ENCODE measurements around the gene ADAM30. TPM values are rescaled to one million over a fixed set of nuclear protein-coding genes. Genes with fewer than 3 reads are reported as not detected.

The ADAM30 gene
- total and polyA plus RNA-seq, 9 donors: not detected

DNA sequence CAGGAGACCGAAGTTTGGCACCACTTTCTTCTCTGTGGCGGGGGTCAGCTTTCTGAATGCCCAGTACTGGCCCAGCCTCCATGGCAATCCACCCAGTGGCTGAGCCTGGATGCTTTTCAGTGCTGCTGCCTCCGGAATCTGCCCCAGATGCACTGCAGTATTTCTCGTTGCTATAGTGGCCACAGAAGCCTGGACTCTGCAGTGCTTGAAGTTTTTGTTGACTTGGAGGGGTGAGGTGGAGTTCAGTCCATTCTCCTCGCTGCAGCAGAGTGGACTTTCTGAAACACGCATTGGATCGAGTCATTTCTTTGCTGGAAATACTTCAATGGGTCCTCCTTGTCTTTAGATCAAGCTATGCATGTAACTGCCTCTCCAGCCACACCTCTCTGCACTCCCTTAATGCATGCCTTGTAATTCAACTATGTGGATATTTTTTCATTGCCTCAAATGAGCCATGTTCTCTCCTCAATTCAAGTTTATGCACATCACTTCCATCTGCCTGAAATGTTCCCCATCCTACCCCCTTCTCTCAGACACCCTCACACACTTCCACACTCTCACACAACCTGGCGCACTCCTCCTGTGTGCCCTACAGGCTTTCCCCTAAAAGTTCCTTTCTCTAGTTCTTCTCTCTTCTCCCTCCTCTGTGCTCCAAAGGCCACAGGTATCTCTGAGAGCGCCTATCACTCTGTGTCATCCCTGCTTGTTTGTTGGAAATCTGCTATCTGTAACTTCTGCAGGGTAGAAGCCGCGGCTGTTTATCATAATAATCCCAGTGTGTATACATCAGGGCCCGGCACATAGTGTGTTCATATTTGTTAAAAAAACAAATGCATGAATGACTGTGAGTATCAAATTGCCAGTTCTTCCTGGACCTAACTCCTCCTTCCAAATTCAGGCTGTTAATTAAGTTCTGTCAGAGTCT, 16.5 kb downstream of the ADAM30 start:
- H3K4me3 ChIP-seq (ENCODE audit: low read length): no peak overlapping the region
- DNase-seq: no peak
- no peaks in the 10 kb centered on the region for H3K36me3 ChIP-seq (ENCODE audit: control insufficient read depth, insufficient read depth, low read length)
- peaks cover 2% of the 10 kb centered on the region for H3K9me3 ChIP-seq (replicated peaks; ENCODE audit: control insufficient read depth, low read depth, low read length)
- WGBS (ENCODE audit: insufficient coverage): 85% methylated on average over 5 of the region's 12 CpGs
- H3K27ac ChIP-seq (ENCODE audit: low read length): no peak overlapping the region
- H3K4me1 ChIP-seq (ENCODE audit: control insufficient read depth, insufficient read depth, low read length): no peaks in the 10 kb centered on the region
- no peaks in the 10 kb centered on the region for H3K27me3 ChIP-seq (ENCODE audit: control insufficient read depth, insufficient read depth, low read length)

DNA sequence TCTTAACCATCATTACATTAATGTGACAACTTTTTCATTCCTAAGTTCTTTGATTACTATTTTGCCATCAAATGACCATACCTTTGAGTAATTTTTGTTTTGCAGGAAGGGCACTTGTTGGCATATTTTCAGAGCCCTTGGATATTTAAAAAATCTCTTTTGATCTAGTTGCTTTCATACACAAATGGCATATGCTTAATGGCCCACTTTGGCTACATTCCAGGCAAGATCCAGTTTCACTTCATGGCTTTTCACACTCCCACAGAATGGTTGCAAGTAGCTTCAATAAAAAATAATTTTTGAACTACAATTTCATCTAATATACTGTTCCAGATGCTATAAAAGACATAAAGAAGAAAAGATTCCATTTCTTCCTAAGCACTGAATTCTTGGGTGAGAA, 18.1 kb downstream of the ADAM30 start:
- peaks cover 2% of the 10 kb centered on the region for H3K9me3 ChIP-seq (replicated peaks; ENCODE audit: control insufficient read depth, low read depth, low read length)
- H3K27ac ChIP-seq (ENCODE audit: low read length): no peak overlapping the region
- DNase-seq: peak; percentile 40
- peaks cover 8% of the 10 kb centered on the region for H3K4me1 ChIP-seq (ENCODE audit: control insufficient read depth, insufficient read depth, low read length)
- no peaks in the 10 kb centered on the region for H3K27me3 ChIP-seq (ENCODE audit: control insufficient read depth, insufficient read depth, low read length)
- no peaks in the 10 kb centered on the region for H3K36me3 ChIP-seq (ENCODE audit: control insufficient read depth, insufficient read depth, low read length)
- no peak overlapping the region for H3K4me3 ChIP-seq (ENCODE audit: low read length)

DNA sequence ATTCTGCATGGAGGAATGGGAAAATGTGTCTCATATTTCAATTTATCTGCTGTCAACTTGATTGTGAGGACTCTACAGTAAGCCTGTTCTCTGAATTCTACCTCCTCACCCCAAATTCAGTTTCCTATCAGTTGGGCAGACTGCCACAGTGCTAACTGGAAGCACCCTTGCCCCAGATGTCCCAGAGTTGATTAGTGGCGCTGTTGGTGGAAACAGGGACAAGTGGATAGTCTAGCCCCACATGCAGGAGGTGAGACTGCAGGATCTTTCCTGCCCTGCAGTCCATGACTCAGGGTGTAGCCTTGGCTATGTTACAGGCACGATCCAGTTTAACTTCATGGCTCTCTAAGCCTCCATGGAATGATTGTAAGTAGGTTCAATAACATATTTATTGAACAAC, 22.1 kb downstream of the ADAM30 start:
- no peaks in the 10 kb centered on the region for H3K27me3 ChIP-seq (ENCODE audit: control insufficient read depth, insufficient read depth, low read length)
- H3K36me3 ChIP-seq (ENCODE audit: control insufficient read depth, insufficient read depth, low read length): no peaks in the 10 kb centered on the region
- DNase-seq: no peak
- no peak overlapping the region for H3K27ac ChIP-seq (ENCODE audit: low read length)
- peaks cover 20% of the 10 kb centered on the region for H3K4me1 ChIP-seq (ENCODE audit: control insufficient read depth, insufficient read depth, low read length)
- WGBS (ENCODE audit: insufficient coverage): no CpG with 5 or more reads among the region's 2 CpGs
- H3K9me3 ChIP-seq (replicated peaks; ENCODE audit: control insufficient read depth, low read depth, low read length): peaks cover 2% of the 10 kb centered on the region
- H3K4me3 ChIP-seq (ENCODE audit: low read length): no peak overlapping the region

DNA sequence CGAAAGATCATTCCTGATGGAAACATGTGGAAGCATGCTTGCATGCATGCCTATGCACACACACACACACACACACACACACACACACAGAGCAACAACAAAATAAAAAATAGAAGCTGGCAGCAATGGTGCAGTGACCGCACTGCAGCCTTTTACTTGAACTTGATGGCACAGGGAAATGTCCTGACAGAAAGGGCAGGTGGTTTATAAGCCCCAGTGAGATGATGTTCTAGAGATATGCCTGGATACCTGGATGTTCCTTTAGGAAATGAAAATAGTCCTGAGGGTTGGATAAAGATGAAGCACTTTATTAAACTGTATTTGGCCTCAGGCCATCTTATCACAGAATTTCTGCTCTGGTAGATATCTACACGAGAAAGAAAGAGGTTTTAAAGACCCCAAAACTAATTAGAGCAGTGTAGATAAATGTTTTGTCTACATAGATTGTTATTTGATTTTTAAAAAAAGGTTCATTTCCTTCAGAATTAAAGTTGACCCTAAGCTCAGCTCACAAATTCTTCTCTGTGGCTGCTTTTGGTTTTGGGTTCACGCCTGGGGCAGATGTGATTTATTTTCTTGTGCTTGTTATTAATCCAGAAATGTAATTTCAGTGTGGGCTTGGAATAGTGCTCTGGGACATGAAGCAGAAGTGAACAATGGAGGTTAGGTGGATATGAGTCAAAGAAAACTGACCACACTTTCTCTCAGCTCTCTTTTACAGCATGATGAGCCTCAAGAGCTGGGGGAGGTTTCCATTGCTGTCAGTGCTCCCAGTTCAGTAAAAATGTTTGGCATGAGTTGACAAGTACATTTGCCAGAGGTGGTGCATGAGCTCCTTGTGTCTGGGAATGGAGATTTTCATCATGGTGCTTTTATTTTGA, 22.9 kb downstream of the ADAM30 start:
- peaks cover 2% of the 10 kb centered on the region for H3K9me3 ChIP-seq (replicated peaks; ENCODE audit: control insufficient read depth, low read depth, low read length)
- no peaks in the 10 kb centered on the region for H3K27me3 ChIP-seq (ENCODE audit: control insufficient read depth, insufficient read depth, low read length)
- 79% methylated on average over 1 of the region's 4 CpGs for WGBS (ENCODE audit: insufficient coverage)
- H3K36me3 ChIP-seq (ENCODE audit: control insufficient read depth, insufficient read depth, low read length): no peaks in the 10 kb centered on the region
- H3K27ac ChIP-seq (ENCODE audit: low read length): peak overlapping the region; percentile 50
- H3K4me1 ChIP-seq (ENCODE audit: control insufficient read depth, insufficient read depth, low read length): peaks cover 20% of the 10 kb centered on the region
- H3K4me3 ChIP-seq (ENCODE audit: low read length): no peak overlapping the region
- peak; percentile 94 for DNase-seq

DNA sequence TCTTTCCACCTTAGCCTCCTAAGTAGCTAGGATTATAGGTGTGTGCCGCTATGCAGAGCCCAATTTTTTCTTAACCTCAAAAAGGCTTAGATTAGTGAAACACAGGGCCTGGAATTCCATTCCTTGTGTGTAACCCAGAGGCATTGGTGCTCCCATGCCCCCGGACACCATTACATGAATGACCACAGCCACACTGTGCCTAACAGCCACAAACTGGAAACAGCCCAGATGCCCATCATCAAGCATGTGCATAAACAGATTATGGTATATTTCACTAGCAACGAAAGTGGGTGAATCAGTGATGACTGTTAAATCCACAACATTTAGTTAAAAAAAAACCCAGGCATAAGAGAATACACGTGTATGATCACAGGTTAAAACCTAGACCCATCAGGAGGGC, 24.4 kb downstream of the ADAM30 start:
- H3K27ac ChIP-seq (ENCODE audit: low read length): no peak overlapping the region
- H3K4me3 ChIP-seq (ENCODE audit: low read length): no peak overlapping the region
- DNase-seq: no peak
- H3K36me3 ChIP-seq (ENCODE audit: control insufficient read depth, insufficient read depth, low read length): no peaks in the 10 kb centered on the region
- H3K9me3 ChIP-seq (replicated peaks; ENCODE audit: control insufficient read depth, low read depth, low read length): peaks cover 2% of the 10 kb centered on the region
- H3K27me3 ChIP-seq (ENCODE audit: control insufficient read depth, insufficient read depth, low read length): no peaks in the 10 kb centered on the region
- peaks cover 20% of the 10 kb centered on the region for H3K4me1 ChIP-seq (ENCODE audit: control insufficient read depth, insufficient read depth, low read length)
- WGBS (ENCODE audit: insufficient coverage): 60% methylated on average over 1 of the region's 4 CpGs

DNA sequence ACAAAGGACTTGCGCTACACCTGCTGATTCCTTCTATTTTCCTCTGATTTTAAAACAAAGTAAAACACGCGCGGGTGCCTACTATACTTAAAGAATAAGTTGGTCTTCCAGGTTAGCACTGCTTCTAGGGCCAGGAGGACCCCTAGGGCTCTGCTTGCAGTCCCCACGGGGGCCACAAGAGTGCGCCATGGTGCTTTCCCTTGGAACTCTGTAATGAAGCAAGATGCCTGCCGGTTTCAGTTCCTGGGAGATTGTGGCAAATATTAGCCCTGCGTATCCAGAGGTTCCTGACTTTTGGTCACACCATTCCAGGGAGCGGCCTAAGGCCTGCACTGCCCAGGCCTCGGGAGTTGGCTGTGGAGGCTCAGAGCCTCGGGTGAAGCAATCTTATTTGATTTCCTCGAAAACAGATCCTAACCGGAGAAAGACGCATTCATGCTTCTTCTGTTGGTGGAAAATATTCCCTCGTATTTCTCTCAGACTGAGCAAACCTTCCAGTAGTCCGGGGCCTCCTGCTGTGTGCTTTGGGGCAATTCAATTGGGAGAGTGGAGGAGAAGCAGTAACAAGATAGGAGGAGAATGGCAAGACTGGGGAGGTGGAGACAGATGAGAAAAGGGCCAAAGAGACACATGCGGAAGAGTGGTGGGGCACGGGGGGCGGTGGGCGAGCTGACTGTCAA, 25.3 kb downstream of the ADAM30 start:
- no peak overlapping the region for H3K27ac ChIP-seq (ENCODE audit: low read length)

DNA sequence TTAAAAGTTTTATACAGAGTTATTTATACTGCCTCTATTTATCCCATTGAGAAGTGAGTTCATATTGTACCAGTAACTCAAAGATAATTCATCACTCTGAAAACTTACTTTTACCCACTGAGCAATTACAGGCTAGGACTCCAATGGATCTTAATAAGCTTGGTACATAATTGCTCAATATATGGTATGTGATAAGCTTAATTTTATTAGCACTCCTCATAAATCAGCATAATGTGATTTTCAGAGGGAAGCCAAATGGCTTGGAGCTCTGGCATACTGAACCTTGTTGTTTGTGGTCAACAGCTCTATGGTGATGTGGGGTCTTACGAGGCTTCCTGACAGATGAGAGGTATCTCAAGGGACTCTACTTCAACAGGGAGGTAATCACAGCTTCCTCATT, 26.3 kb downstream of the ADAM30 start:
- no CpG with 5 or more reads among the region's 1 CpG for WGBS (ENCODE audit: insufficient coverage)
- no peak for DNase-seq

More for the DNA sequence above, 25.3 kb downstream of the ADAM30 start:
- 57% methylated on average over 16 of the region's 20 CpGs for WGBS (ENCODE audit: insufficient coverage)
- peak; percentile 83 for DNase-seq
- H3K36me3 ChIP-seq (ENCODE audit: control insufficient read depth, insufficient read depth, low read length): no peaks in the 10 kb centered on the region
- H3K9me3 ChIP-seq (replicated peaks; ENCODE audit: control insufficient read depth, low read depth, low read length): peaks cover 2% of the 10 kb centered on the region
- no peak overlapping the region for H3K4me3 ChIP-seq (ENCODE audit: low read length)
- peaks cover 20% of the 10 kb centered on the region for H3K4me1 ChIP-seq (ENCODE audit: control insufficient read depth, insufficient read depth, low read length)
- no peaks in the 10 kb centered on the region for H3K27me3 ChIP-seq (ENCODE audit: control insufficient read depth, insufficient read depth, low read length)

DNA sequence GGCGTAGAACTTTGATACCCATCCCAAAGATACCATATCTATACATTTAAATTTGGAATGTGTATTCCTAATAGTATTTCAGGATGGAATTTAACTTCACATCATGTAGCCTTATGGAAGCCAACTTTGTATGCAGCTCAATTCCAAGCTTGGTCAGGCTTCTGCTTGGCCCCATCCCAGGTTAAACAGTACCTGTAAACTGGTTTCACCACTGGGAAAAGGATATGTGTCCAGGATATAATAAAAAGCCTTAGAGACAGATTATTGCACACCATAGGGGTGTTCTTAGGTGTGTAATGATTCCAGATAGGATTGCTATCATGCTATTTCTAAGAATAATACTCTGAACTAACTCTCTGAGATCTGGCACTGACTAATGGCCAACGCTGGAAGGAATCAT, 28.1 kb downstream of the ADAM30 start:
- no peak overlapping the region for H3K27ac ChIP-seq (ENCODE audit: low read length)
- H3K4me3 ChIP-seq (ENCODE audit: low read length): no peak overlapping the region
- no peaks in the 10 kb centered on the region for H3K9me3 ChIP-seq (replicated peaks; ENCODE audit: control insufficient read depth, low read depth, low read length)
- no peaks in the 10 kb centered on the region for H3K36me3 ChIP-seq (ENCODE audit: control insufficient read depth, insufficient read depth, low read length)
- no peaks in the 10 kb centered on the region for H3K27me3 ChIP-seq (ENCODE audit: control insufficient read depth, insufficient read depth, low read length)
- no peak for DNase-seq
- no CpG with 5 or more reads among the region's 2 CpGs for WGBS (ENCODE audit: insufficient coverage)
- peaks cover 12% of the 10 kb centered on the region for H3K4me1 ChIP-seq (ENCODE audit: control insufficient read depth, insufficient read depth, low read length)

More for the DNA sequence above, 26.3 kb downstream of the ADAM30 start:
- Histone ChIP-seq H3K27ac (ENCODE audit: low read length) (no peak overlapping the region), H3K27me3 (ENCODE audit: control insufficient read depth, insufficient read depth, low read length) (no peaks in the 10 kb centered on the region), H3K9me3 (replicated peaks; ENCODE audit: control insufficient read depth, low read depth, low read length) (peaks cover 2% of the 10 kb centered on the region), H3K4me1 (ENCODE audit: control insufficient read depth, insufficient read depth, low read length) (peaks cover 20% of the 10 kb centered on the region), H3K4me3 (ENCODE audit: low read length) (no peak overlapping the region), H3K36me3 (ENCODE audit: control insufficient read depth, insufficient read depth, low read length) (no peaks in the 10 kb centered on the region)

DNA sequence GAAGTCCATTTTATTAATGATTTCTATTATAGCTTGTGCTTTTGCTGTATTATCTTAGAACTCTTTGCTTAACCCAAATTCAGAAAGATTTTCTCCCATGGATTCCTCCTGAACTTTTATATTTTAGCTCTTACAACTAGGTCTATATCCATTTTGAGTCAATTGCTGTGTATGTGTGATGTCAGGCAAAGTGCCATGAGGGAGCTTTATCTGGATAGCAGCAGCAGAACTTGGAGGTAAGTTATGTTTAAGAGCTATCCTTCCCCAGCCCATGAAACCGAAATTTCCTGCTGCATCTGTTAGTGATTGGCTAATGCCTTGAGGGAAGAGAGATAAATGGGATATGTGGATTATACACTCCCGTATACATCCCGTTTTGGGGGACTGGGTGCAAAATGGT, 29.9 kb downstream of the ADAM30 start:
- Histone ChIP-seq H3K27ac (ENCODE audit: low read length) (no peak overlapping the region), H3K9me3 (replicated peaks; ENCODE audit: control insufficient read depth, low read depth, low read length) (no peaks in the 10 kb centered on the region), H3K36me3 (ENCODE audit: control insufficient read depth, insufficient read depth, low read length) (no peaks in the 10 kb centered on the region), H3K4me1 (ENCODE audit: control insufficient read depth, insufficient read depth, low read length) (peaks cover 5% of the 10 kb centered on the region), H3K27me3 (ENCODE audit: control insufficient read depth, insufficient read depth, low read length) (no peaks in the 10 kb centered on the region), H3K4me3 (ENCODE audit: low read length) (no peak overlapping the region)
- no CpG with 5 or more reads among the region's 3 CpGs for WGBS (ENCODE audit: insufficient coverage)
- DNase-seq: peak; percentile 48

DNA sequence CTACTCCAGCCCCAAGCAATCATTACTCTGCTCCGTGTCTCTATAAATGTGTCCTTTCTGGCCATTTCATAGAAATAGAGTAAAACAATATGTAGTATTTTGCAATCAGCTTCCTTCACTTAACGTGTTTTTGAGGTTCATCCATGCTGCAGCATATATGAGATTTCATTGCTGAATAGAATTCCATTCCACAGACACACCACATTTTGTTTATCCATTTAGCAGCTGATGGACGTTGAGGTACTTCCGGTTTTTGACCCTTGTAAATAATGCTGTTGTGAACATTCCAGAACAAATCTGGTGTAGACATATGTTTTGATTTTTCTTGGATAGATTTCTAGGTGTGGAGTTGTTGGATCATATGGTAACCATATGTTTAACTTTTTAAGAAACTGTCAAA, 30.7 kb downstream of the ADAM30 start:
- no CpG with 5 or more reads among the region's 4 CpGs for WGBS (ENCODE audit: insufficient coverage)
- DNase-seq: peak; percentile 29
- Histone ChIP-seq H3K4me1 (ENCODE audit: control insufficient read depth, insufficient read depth, low read length) (peaks cover 2% of the 10 kb centered on the region), H3K27ac (ENCODE audit: low read length) (no peak overlapping the region), H3K9me3 (replicated peaks; ENCODE audit: control insufficient read depth, low read depth, low read length) (no peaks in the 10 kb centered on the region), H3K27me3 (ENCODE audit: control insufficient read depth, insufficient read depth, low read length) (no peaks in the 10 kb centered on the region), H3K36me3 (ENCODE audit: control insufficient read depth, insufficient read depth, low read length) (no peaks in the 10 kb centered on the region), H3K4me3 (ENCODE audit: low read length) (no peak overlapping the region)

Data from muscle of leg (tissue), 11 donors.